NB4 (cell line): ENCODE measurements around the gene KCTD15.

Source experiments
- DNase-seq: peaks from one replicate; pipeline ENCODE4 v3.0.0; 2010; ENCODE audit warnings: low read depth
- H3K4me3 ChIP-seq: one replicate; pipeline ENCODE4 v1.5.1; 2011; ENCODE audit warnings: mild to moderate bottlenecking, low read depth, low read length, moderate library complexity
- CTCF ChIP-seq: IDR thresholded peaks from one replicate; pipeline ENCODE4 v1.5.1; 2012; ENCODE audit warnings: low read depth, low read length
- MYC ChIP-seq: IDR thresholded peaks from 2 replicates; pipeline ENCODE4 v1.6.1; 2011; ENCODE audit warnings: low read depth, low read length
- POLR2A ChIP-seq: IDR thresholded peaks from 2 replicates; pipeline ENCODE4 v1.6.1; 2011; ENCODE audit warnings: mild to moderate bottlenecking; ENCODE audit not compliant: insufficient read length; ENCODE audit errors: extremely low read depth
- TF ChIP-seq, protein P1 (sequence below): IDR thresholded peaks from 2 replicates; pipeline ENCODE4 v1.6.1; 2011; ENCODE audit warnings: low read depth, low read length

The KCTD15 gene

GRCh38 chr19:33849551-33850147 lies 53.0 kb downstream of the KCTD15 start:
- H3K4me3 ChIP-seq: no peak overlapping the region
- TF ChIP-seq CTCF: no peak
- TF ChIP-seq MYC: no peak
- TF ChIP-seq, protein P1, sequence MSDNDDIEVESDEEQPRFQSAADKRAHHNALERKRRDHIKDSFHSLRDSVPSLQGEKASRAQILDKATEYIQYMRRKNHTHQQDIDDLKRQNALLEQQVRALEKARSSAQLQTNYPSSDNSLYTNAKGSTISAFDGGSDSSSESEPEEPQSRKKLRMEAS: no peak
- TF ChIP-seq POLR2A: no peak
- no peak for DNase-seq

DNA sequence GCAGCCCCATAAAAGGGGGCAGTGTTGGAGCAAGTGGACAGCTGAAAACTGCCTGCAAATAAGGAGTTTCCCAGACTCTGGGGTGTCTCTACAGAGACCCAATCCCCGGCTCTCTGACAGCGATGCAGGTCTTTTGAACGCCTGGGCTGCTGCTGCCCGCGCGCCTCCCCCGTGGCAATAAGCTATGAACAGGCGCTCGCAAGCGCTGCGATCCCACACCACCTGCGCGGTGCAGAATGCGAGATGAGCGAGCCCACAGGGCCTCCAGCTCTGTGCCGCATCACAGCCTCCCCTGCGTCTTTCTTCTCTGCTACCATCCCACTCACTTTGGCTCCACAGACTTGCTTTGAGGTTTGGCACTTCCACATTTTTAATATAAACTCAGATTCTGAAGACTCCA lies 62.3 kb downstream of the KCTD15 start:
- no peak for TF ChIP-seq MYC
- DNase-seq: no peak
- no peak overlapping the region for H3K4me3 ChIP-seq

- TF ChIP-seq MYC (no peak), CTCF (no peak), POLR2A (no peak)
- TF ChIP-seq, protein P1: no peak
- DNase-seq: no peak
- H3K4me3 ChIP-seq: no peak overlapping the region
Measured at GRCh38 chr19:33860312-33861090, 63.8 kb downstream of the KCTD15 start.

- DNase-seq: no peak
- no peak overlapping the region for H3K4me3 ChIP-seq
- no peak for TF ChIP-seq MYC
- TF ChIP-seq, protein P1: no peak
- TF ChIP-seq CTCF: no peak
- TF ChIP-seq POLR2A: no peak
Measured at GRCh38 chr19:33861950-33862349, 65.3 kb downstream of the KCTD15 start.

DNA sequence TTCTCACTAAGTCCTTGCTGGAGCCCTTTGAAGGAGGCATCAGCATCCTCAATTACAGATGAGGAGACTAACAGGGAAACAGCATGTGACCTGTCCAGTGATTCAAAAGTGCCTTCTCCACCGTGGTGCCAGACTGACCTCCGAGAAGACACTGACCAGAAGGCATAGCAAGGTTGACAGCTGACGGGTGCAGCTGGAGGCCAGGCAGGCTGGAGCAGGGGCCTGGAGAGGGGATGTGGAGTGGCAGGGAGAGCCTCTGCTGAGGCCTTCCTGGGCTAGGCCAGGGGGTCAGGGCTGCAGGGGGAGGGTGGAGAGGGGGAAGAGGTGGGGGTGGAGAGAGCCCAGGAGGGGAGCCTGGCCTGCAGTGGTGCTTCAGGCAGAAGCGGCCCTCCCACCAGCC lies 66.3 kb downstream of the KCTD15 start:
- TF ChIP-seq, protein P1: no peak
- TF ChIP-seq POLR2A (no peak), CTCF (no peak), MYC (no peak)
- no peak for DNase-seq

GRCh38 chr19:33863436-33863835 lies 66.8 kb downstream of the KCTD15 start:
- DNase-seq: no peak
- TF ChIP-seq MYC (no peak), CTCF (no peak), POLR2A (no peak)
- TF ChIP-seq, protein P1: no peak
- no peak overlapping the region for H3K4me3 ChIP-seq

More for the DNA sequence above, 66.3 kb downstream of the KCTD15 start:
- no peak overlapping the region for H3K4me3 ChIP-seq
